H1 (cell line): ENCODE measurements around the gene SEC14L6. TPM values are rescaled to one million over a fixed set of nuclear protein-coding genes. Genes with fewer than 3 reads are reported as not detected.

Experiments used
- CTCF ChIA-PET: fragments of 300-600 bp; sonication (Branson Sonifier 250); formaldehyde crosslinking; loops from one replicate; lab custom pipeline; 2021; ENCODE audit not compliant: partially characterized antibody; lab: Charles Lee
- POLR2A ChIA-PET: fragments of 300-600 bp; sonication (Branson Sonifier 250); formaldehyde crosslinking; loops from one replicate; lab custom pipeline; 2021; ENCODE audit warnings: inconsistent platforms; ENCODE audit not compliant: partially characterized antibody; lab: Charles Lee
- DNase-seq, 2 experiments: peaks; one replicate each; pipeline versions ENCODE4 v3.0.0 to v3.0.0-alpha.2; 2010 to 2022; ENCODE audit warnings: low spot score in 2 of 2, low read depth in 1 of 2, mixed read lengths in 1 of 2
- FAIRE-seq: peaks from 2 replicates; lab custom pipeline; 2011; peaks lifted over from hg19 to GRCh38; lab: Jason Lieb, UNC
- H2AFZ ChIP-seq: 2 replicates; pipeline ENCODE4 v1.8.1; 2012; ENCODE audit warnings: low read length, inconsistent platforms
- H2AK5ac ChIP-seq: 2 replicates; pipeline ENCODE4 v1.6.1; 2013; ENCODE audit warnings: low read depth, low read length
- H2BK120ac ChIP-seq: replicated peaks from 2 replicates; pipeline ENCODE3; 2013; ENCODE audit warnings: low read depth, low read length, inconsistent platforms
- H2BK12ac ChIP-seq: 2 replicates; pipeline ENCODE4 v1.6.1; 2013; ENCODE audit warnings: low read depth, low read length
- H2BK15ac ChIP-seq: 2 replicates; pipeline ENCODE4 v1.6.1; 2013; ENCODE audit warnings: low read length
- H2BK20ac ChIP-seq: 2 replicates; pipeline ENCODE4 v1.6.1; 2013; ENCODE audit warnings: low read length
- H2BK5ac ChIP-seq: 2 replicates; pipeline ENCODE4 v1.6.1; 2013; ENCODE audit warnings: low read depth, low read length
- H3K14ac ChIP-seq: 2 replicates; pipeline ENCODE4 v1.6.1; 2013; ENCODE audit warnings: inconsistent platforms; ENCODE audit not compliant: insufficient read length
- H3K18ac ChIP-seq: 2 replicates; pipeline ENCODE4 v1.6.1; 2013; ENCODE audit warnings: low read length; ENCODE audit errors: extremely low read depth
- H3K23ac ChIP-seq: 2 replicates; pipeline ENCODE4 v1.6.1; 2013; ENCODE audit warnings: inconsistent platforms; ENCODE audit not compliant: insufficient read length
- H3K23me2 ChIP-seq: 2 replicates; pipeline ENCODE4 v1.6.1; 2013; ENCODE audit warnings: low read depth, low read length
- H3K27ac ChIP-seq: 2 replicates; pipeline ENCODE4 v1.6.1; 2011; ENCODE audit warnings: low read depth, low read length, inconsistent platforms
- H3K27me3 ChIP-seq, 4 experiments: replicated peaks in 1 of 4; 1 replicate in 1 of 4; 2 replicates in 3 of 4; pipeline versions ENCODE4 v1.6.1 to v1.8.1; 2011 to 2013; ENCODE audit warnings: low read length in 3 of 4, mild to moderate bottlenecking in 3 of 4, inconsistent platforms in 2 of 4, mixed read lengths in 2 of 4, moderate library complexity in 1 of 4; ENCODE audit not compliant: control insufficient read depth in 3 of 4, insufficient read depth in 3 of 4; ENCODE audit errors: extremely low read depth in 1 of 4
- H3K36me3 ChIP-seq, 4 experiments: 2 replicates each; pipeline versions ENCODE4 v1.6.1 to v1.8.1; 2011 to 2013; ENCODE audit warnings: mild to moderate bottlenecking in 4 of 4, low read length in 3 of 4, moderate library complexity in 2 of 4, control low read depth in 1 of 4, inconsistent platforms in 1 of 4; ENCODE audit not compliant: insufficient read depth in 4 of 4, control insufficient read depth in 2 of 4
- H3K4ac ChIP-seq: replicated peaks from 2 replicates; pipeline ENCODE3; 2013; ENCODE audit warnings: low read length, low read depth, mixed read lengths, inconsistent platforms; ENCODE audit not compliant: insufficient read length
- H3K4me1 ChIP-seq, 4 experiments: replicated peaks in 1 of 4; 1 replicate in 1 of 4; 2 replicates in 3 of 4; pipeline versions ENCODE4 v1.6.1 to v1.8.1; 2011 to 2013; ENCODE audit warnings: low read length in 3 of 4, inconsistent platforms in 2 of 4, mixed read lengths in 1 of 4; ENCODE audit not compliant: insufficient read depth in 4 of 4, control insufficient read depth in 3 of 4
- H3K4me2 ChIP-seq, 2 experiments: 2 replicates each; pipeline versions ENCODE4 v1.6.1 to v1.8.1; 2011 to 2013; ENCODE audit warnings: low read depth in 2 of 2, low read length in 2 of 2, control low read depth in 1 of 2, inconsistent platforms in 1 of 2, mild to moderate bottlenecking in 1 of 2; ENCODE audit not compliant: insufficient read depth in 1 of 2
- H3K4me3 ChIP-seq, 4 experiments: fragments of 200-600, 300-600 bp in 1 of 4; sonication (generic), shearing (Covaris generic), sonication (Bioruptor Twin) in 1 of 4; 2 replicates each; pipeline versions ENCODE4 v1.5.1 to v1.8.1; 2011 to 2016; ENCODE audit warnings: low read length in 4 of 4, low read depth in 3 of 4, control low read depth in 2 of 4, inconsistent platforms in 2 of 4, mild to moderate bottlenecking in 2 of 4, mixed read lengths in 1 of 4, moderate library complexity in 1 of 4; ENCODE audit not compliant: insufficient read depth in 2 of 4; ENCODE audit errors: extremely low read depth in 1 of 4
- H3K56ac ChIP-seq: replicated peaks from 2 replicates; pipeline ENCODE3; 2013; ENCODE audit warnings: low read depth, mild to moderate bottlenecking, mixed read lengths, low read length, inconsistent platforms; ENCODE audit not compliant: insufficient read length
- H3K79me1 ChIP-seq: 2 replicates; pipeline ENCODE4 v1.6.1; 2013; ENCODE audit warnings: low read depth, low read length, control low read depth
- H3K79me2 ChIP-seq, 2 experiments: 2 replicates each; pipeline versions ENCODE4 v1.6.1 to v1.8.1; 2012 to 2013; ENCODE audit warnings: low read length in 2 of 2, mild to moderate bottlenecking in 2 of 2, inconsistent platforms in 1 of 2; ENCODE audit not compliant: insufficient read depth in 2 of 2, control insufficient read depth in 1 of 2
- H3K9ac ChIP-seq, 4 experiments: replicated peaks in 1 of 4; 1 replicate in 1 of 4; 2 replicates in 3 of 4; pipeline versions ENCODE4 v1.6.1 to v1.8.1; 2011 to 2013; ENCODE audit warnings: low read depth in 3 of 4, low read length in 3 of 4, control low read depth in 2 of 4, mild to moderate bottlenecking in 2 of 4, moderate library complexity in 2 of 4, inconsistent platforms in 1 of 4; ENCODE audit errors: extremely low read depth in 1 of 4
- H3K9me3 ChIP-seq, 2 experiments: 2 replicates each; pipeline versions ENCODE4 v1.6.1 to v1.8.1; 2012 to 2013; ENCODE audit warnings: mild to moderate bottlenecking in 2 of 2, moderate library complexity in 2 of 2, control low read depth in 1 of 2, inconsistent platforms in 1 of 2, low read depth in 1 of 2, low read length in 1 of 2, mixed read lengths in 1 of 2; ENCODE audit not compliant: insufficient read depth in 2 of 2
- H4K20me1 ChIP-seq, 2 experiments: replicated peaks in 1 of 2; 2 replicates each; pipeline versions ENCODE3 to v1.8.1; 2011 to 2013; ENCODE audit warnings: inconsistent platforms in 2 of 2, low read length in 2 of 2, mild to moderate bottlenecking in 1 of 2; ENCODE audit not compliant: insufficient read depth in 2 of 2, control insufficient read depth in 1 of 2
- H4K5ac ChIP-seq: 2 replicates; pipeline ENCODE4 v1.6.1; 2013; ENCODE audit warnings: low read length, low read depth, mixed read lengths, inconsistent platforms; ENCODE audit not compliant: insufficient read length
- H4K8ac ChIP-seq: 2 replicates; pipeline ENCODE4 v1.8.0; 2013; ENCODE audit warnings: mild to moderate bottlenecking, moderate library complexity, low read length, inconsistent platforms; ENCODE audit not compliant: insufficient read depth; ENCODE audit errors: extremely low read depth
- H4K91ac ChIP-seq: replicated peaks from 2 replicates; pipeline ENCODE3; 2013; ENCODE audit warnings: low read length, mixed read lengths, inconsistent platforms; ENCODE audit not compliant: insufficient read length
- BACH1 ChIP-seq: IDR thresholded peaks from 2 replicates; pipeline ENCODE4 v1.6.1; 2012; ENCODE audit warnings: low read length, improper control_type of control experiment
- FOSL1 ChIP-seq: IDR thresholded peaks from 2 replicates; pipeline ENCODE4 v1.6.1; 2011; ENCODE audit warnings: mild to moderate bottlenecking, low read depth, low read length, moderate library complexity; ENCODE audit not compliant: insufficient read depth
- HDAC2 ChIP-seq, 2 experiments: fragments of 300-600 bp in 1 of 2; sonication (generic) in 1 of 2; IDR thresholded peaks; 2 replicates each; pipeline ENCODE4 v1.6.1; 2011 to 2012; ENCODE audit warnings: low read depth in 2 of 2, low read length in 2 of 2, mild to moderate bottlenecking in 2 of 2, moderate library complexity in 2 of 2, borderline replicate concordance in 1 of 2, inconsistent platforms in 1 of 2
- MAX ChIP-seq: IDR thresholded peaks from 2 replicates; pipeline ENCODE4 v1.6.1; 2012; ENCODE audit warnings: inconsistent platforms
- RAD21 ChIP-seq, 2 experiments: IDR thresholded peaks in 1 of 2; conservative IDR thresholded peaks in 1 of 2; 2 replicates each; pipeline ENCODE4 v1.6.1; 2011; ENCODE audit warnings: low read depth in 2 of 2, low read length in 2 of 2, improper control_type of control experiment in 1 of 2, inconsistent platforms in 1 of 2, mild to moderate bottlenecking in 1 of 2, moderate library complexity in 1 of 2
- RFX5 ChIP-seq: IDR thresholded peaks from 2 replicates; pipeline ENCODE4 v1.6.1; 2011; ENCODE audit warnings: low read depth, low read length, improper control_type of control experiment, borderline replicate concordance
- SP1 ChIP-seq: IDR thresholded peaks from 2 replicates; pipeline ENCODE4 v1.6.1; 2011; ENCODE audit warnings: low read depth, low read length
- SUZ12 ChIP-seq: fragments of 200-600 bp; sonication (generic); IDR thresholded peaks from 2 replicates; pipeline ENCODE4 v1.6.1; 2012; ENCODE audit warnings: mild to moderate bottlenecking, inconsistent platforms, low read length, moderate library complexity, mixed read lengths
- TEAD4 ChIP-seq: IDR thresholded peaks from 2 replicates; pipeline ENCODE4 v1.6.1; 2012; ENCODE audit warnings: low read depth, low read length, inconsistent platforms, mixed read lengths
- YY1 ChIP-seq: IDR thresholded peaks from 2 replicates; pipeline ENCODE4 v1.6.1; 2011; ENCODE audit warnings: low read depth, mild to moderate bottlenecking, low read length
- WGBS, 2 experiments: shearing (Covaris generic) in 1 of 2; methylation state at CpG; one replicate each; pipeline versions ENCODE4 v1.1.6 to v1.1.7; 2013 to 2015; ENCODE audit warnings: low lambda C conversion rate in 2 of 2, mixed read lengths in 2 of 2, inconsistent platforms in 1 of 2, low coverage in 1 of 2, missing lambda C conversion rate in 1 of 2; ENCODE audit not compliant: insufficient replicate concordance in 2 of 2, insufficient coverage in 1 of 2, insufficient read length in 1 of 2; ENCODE audit errors: extremely low coverage in 1 of 2, missing lambda C conversion rate in 1 of 2; 5-methylcytosine and 5-hydroxymethylcytosine counted together
- polyA plus RNA-seq, 7 experiments: library from polyadenylated mRNA; depleted of rRNA in 3 of 7; stranded (reverse) in 5 of 7; unstranded in 2 of 7; fragments of >200 nt in 5 of 7; fragments of 200-250 nt in 2 of 7; gene quantifications; 1 replicate in 5 of 7; 2 replicates in 1 of 7; 4 replicates in 1 of 7; pipeline versions ENCODE4 v1.2.1 to v1.2.3, GENCODE V29; 2011 to 2013; ENCODE audit warnings: missing spikeins in 2 of 7, mixed read lengths in 2 of 7
- total RNA-seq: library from RNA; stranded (reverse); fragmentation: NEBNext Ultra II Directional; extraction: Animal tissue kit (Norgen Biotek cat#: 25700); gene quantifications from 2 replicates; pipeline ENCODE4 v1.2.1, GENCODE V29; 2021

SEC14L6 gene
- total and polyA plus RNA-seq, 2 of the 8 experiments (the other 6 are each of a cell fraction or from before 2014, with no cell fraction given): 0.63 to 2.1 TPM

GRCh38 chr22:30523646-30524489 lies 22.7 kb downstream of the SEC14L6 start:
- no peak overlapping the region for H3K4me2 ChIP-seq
- no peak overlapping the region for H3K23ac ChIP-seq
- H2BK5ac ChIP-seq: no peak overlapping the region
- H3K9ac ChIP-seq: no peak overlapping the region
- no peak overlapping the region for H2BK15ac ChIP-seq
- FAIRE-seq (no peak), DNase-seq (no peak)
- ChIA-PET POLR2A (interaction anchor here (1.1 to 1.6 kb wide), 2 partner anchors 16 to 24 kb away, joined by 3 read pairs; no protein-coding TSS in a partner anchor), CTCF (interaction anchor here (0.7 to 1.4 kb wide), 5 partner anchors 8 to 78 kb away, joined by 3 to 4 read pairs (median 3); no protein-coding TSS in a partner anchor)
- H3K27me3 ChIP-seq: no peaks in the 10 kb centered on the region; a peak in 1 of 7 replicates
- no peaks in the 10 kb centered on the region for H4K20me1 ChIP-seq
- H2AK5ac ChIP-seq: no peak overlapping the region
- no peak overlapping the region for H2BK120ac ChIP-seq
- H3K36me3 ChIP-seq: no peaks in the 10 kb centered on the region
- H3K27ac ChIP-seq: no peak overlapping the region
- no peak overlapping the region for H2AFZ ChIP-seq
- H3K4me3 ChIP-seq: no peak overlapping the region
- no peak overlapping the region for H2BK12ac ChIP-seq
- no peaks in the 10 kb centered on the region for H3K79me1 ChIP-seq
- H3K56ac ChIP-seq: no peak overlapping the region
- H3K23me2 ChIP-seq: no peaks in the 10 kb centered on the region
- H3K4me1 ChIP-seq: no peaks in the 10 kb centered on the region
- H4K5ac ChIP-seq: no peak overlapping the region
- no peak overlapping the region for H2BK20ac ChIP-seq
- WGBS, 2 experiments: 86% methylated on average over 8 of the region's 8 CpGs; no CpG with 5 or more reads in 1 of the 2 experiments
- no peak overlapping the region for H3K18ac ChIP-seq
- no peak for TF ChIP-seq MAX
- TF ChIP-seq RAD21 (IDR thresholded peaks at IDR 0.05 in 1 of 2, conservative IDR thresholded peaks at IDR 0.05 in 1 of 2; ENCODE audit: low read depth in 2 of 2, low read length in 2 of 2): no peak
- no peak for TF ChIP-seq SP1
- TF ChIP-seq HDAC2 (IDR thresholded peaks at IDR 0.05; ENCODE audit: borderline replicate concordance in 1 of 2, low read depth in 2 of 2, low read length in 2 of 2): no peak
- TF ChIP-seq SUZ12: no peak
- TF ChIP-seq YY1: no peak
- TF ChIP-seq TEAD4: no peak
- TF ChIP-seq RFX5: no peak
- TF ChIP-seq FOSL1: no peak
- no peak for TF ChIP-seq BACH1
- no peak overlapping the region for H3K14ac ChIP-seq
- no peaks in the 10 kb centered on the region for H3K9me3 ChIP-seq
- H3K4ac ChIP-seq: no peak overlapping the region
- no peaks in the 10 kb centered on the region for H3K79me2 ChIP-seq
- H4K91ac ChIP-seq: no peak overlapping the region
- H4K8ac ChIP-seq: no peak overlapping the region
